Lower lobe of right lung (tissue), 2 donors: Measurements from ENCODE around the gene SLIT1. TPM values are rescaled to one million over a fixed set of nuclear protein-coding genes. Genes with fewer than 3 reads are reported as not detected.

Experiments
- ATAC-seq, 2 donors: fragments of 200-7000 bp; cut with Tn5 transposase; one replicate each; pipeline ENCODE4 v1.9.1; 2020 to 2022; ENCODE audit warnings: mild to moderate bottlenecking in 2 of 2, moderate library complexity in 2 of 2
- DNase-seq: peaks from one replicate; pipeline ENCODE4 v3.0.0-alpha.2; 2020
- H3K27ac ChIP-seq: fragments of 200-600 bp; one replicate; pipeline ENCODE4 v1.8.0; 2022
- H3K27me3 ChIP-seq: fragments of 200-600 bp; one replicate; pipeline ENCODE4 v1.8.0; 2022; ENCODE audit warnings: low read depth
- H3K36me3 ChIP-seq: fragments of 200-600 bp; one replicate; pipeline ENCODE4 v1.8.0; 2022; ENCODE audit warnings: mild to moderate bottlenecking
- H3K4me1 ChIP-seq: fragments of 200-600 bp; one replicate; pipeline ENCODE4 v1.8.0; 2022
- H3K4me3 ChIP-seq: fragments of 200-600 bp; one replicate; pipeline ENCODE4 v1.8.0; 2022; ENCODE audit warnings: mild to moderate bottlenecking
- H3K9me3 ChIP-seq: fragments of 200-600 bp; one replicate; pipeline ENCODE4 v1.8.0; 2022
- CTCF ChIP-seq: fragments of 200-600 bp; IDR thresholded peaks from one replicate; pipeline ENCODE4 v1.8.0; 2022; ENCODE audit warnings: antibody characterized with exemption, mild to moderate bottlenecking
- intact Hi-C: fragments of 100-400 bp; cut with DNase I; formaldehyde crosslinking; loops from one replicate; pipeline ENCODE4 v1.11.0; 2022
- total RNA-seq: library from RNA; stranded (reverse); fragmentation: NEBNext Ultra II Directional; extraction: Animal tissue kit (Norgen Biotek cat#: 25700); gene quantifications from one replicate; pipeline ENCODE4 v1.2.1, GENCODE V29; 2021
- donor health status: DM: no; HTN: yes; CAD: no; lungs with severe emphysema.

The SLIT1 gene
- total RNA-seq, 1 donor from 2014 or later: 0.41 TPM

GRCh38 chr10:97047788-97048187 lies 138.0 kb downstream of the SLIT1 start:
- ATAC-seq (no peak), DNase-seq (no peak)
- intact Hi-C loops: no loop called here

DNA sequence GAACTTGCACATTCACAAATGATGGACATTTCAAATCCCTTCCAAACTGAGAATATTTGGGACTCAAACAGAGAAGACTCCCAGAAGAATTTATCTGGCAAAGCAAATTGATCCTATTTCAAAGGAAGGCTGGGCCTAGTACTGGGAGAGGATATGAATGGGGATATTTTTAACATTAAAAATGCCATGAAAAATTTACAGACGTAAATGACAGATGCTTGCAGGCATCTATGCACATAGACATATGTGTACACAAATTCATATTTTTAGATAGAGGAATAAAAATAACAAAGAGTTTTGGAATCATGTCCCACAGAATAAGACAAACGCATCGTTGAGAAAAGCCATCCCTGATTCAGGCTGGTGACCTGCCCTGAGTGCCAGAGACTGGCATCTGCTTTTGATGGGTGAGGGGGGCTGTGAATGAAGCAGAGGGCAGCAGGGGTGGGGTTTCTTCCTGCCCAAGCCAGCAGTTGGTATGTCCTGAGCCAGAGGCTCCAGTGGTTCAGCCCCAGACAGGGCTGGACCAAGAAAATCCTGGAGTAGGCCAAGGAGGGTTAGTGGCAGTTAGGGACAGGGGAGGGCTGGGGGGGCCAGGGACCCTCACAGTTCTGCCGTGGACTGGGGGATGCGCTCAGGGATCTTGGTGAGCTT lies 138.5 kb downstream of the SLIT1 start:
- H3K27me3 ChIP-seq: peaks cover 5% of the 10 kb centered on the region
- no peak for TF ChIP-seq CTCF
- intact Hi-C loops: no loop called here
- no peak overlapping the region for H3K4me3 ChIP-seq
- ATAC-seq (no peak), DNase-seq (no peak)
- no peaks in the 10 kb centered on the region for H3K4me1 ChIP-seq
- no peak overlapping the region for H3K27ac ChIP-seq
- H3K36me3 ChIP-seq: no peaks in the 10 kb centered on the region
- no peaks in the 10 kb centered on the region for H3K9me3 ChIP-seq

More at GRCh38 chr10:97047788-97048187, 138.0 kb downstream of the SLIT1 start:
- Histone ChIP-seq H3K27ac (no peak overlapping the region), H3K36me3 (no peaks in the 10 kb centered on the region), H3K27me3 (peaks cover 5% of the 10 kb centered on the region), H3K9me3 (no peaks in the 10 kb centered on the region), H3K4me1 (no peaks in the 10 kb centered on the region), H3K4me3 (no peak overlapping the region)
- TF ChIP-seq CTCF: no peak

DNA sequence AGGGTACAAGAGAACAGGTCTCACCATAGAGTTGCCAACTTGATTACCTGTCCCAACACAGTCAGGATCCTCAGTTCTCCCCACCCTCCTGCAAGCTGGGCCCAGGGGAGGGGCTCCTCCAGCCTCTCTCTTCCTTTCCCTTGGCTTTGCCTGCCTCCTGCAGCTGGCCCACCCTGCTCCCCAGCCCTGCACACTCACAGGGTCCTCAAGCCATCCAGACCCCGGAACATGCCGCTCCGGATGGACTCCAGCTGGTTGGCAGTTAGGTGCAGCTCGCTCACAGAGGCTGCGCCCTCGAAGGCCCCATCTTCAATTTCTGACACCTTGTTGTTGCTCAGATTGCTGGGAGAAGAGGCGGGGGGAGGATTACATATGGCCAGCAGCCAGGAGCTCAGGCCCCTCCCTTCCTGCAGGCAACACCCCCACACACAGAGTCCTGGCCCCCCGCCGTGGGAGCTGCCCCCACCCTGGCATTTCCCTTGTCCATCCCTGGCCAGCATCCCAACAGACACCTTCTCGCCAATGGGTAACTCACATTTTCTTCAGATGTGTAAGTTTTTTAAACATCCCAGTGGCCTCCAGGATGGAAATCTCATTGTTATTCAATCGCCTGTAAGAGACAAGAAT lies 139.2 kb downstream of the SLIT1 start:
- ATAC-seq (no peak), DNase-seq (no peak)

GRCh38 chr10:97043563-97043855 lies 142.2 kb downstream of the SLIT1 start:
- intact Hi-C loops: no loop called here
- no peak for ATAC-seq
- no peak for TF ChIP-seq CTCF

More for the DNA sequence above, 139.2 kb downstream of the SLIT1 start:
- H3K27ac ChIP-seq: no peak overlapping the region
- H3K9me3 ChIP-seq: no peaks in the 10 kb centered on the region
- no peak overlapping the region for H3K4me3 ChIP-seq
- H3K4me1 ChIP-seq: no peaks in the 10 kb centered on the region
- no peak for TF ChIP-seq CTCF
- no peaks in the 10 kb centered on the region for H3K36me3 ChIP-seq
- peaks cover 5% of the 10 kb centered on the region for H3K27me3 ChIP-seq
- intact Hi-C loops: no loop called here

GRCh38 chr10:97042716-97043562 lies 142.8 kb downstream of the SLIT1 start:
- intact Hi-C loops: no loop called here
- no peak for TF ChIP-seq CTCF
- Histone ChIP-seq H3K9me3 (no peaks in the 10 kb centered on the region), H3K36me3 (no peaks in the 10 kb centered on the region), H3K4me3 (no peak overlapping the region), H3K27me3 (no peaks in the 10 kb centered on the region), H3K4me1 (peaks cover 4% of the 10 kb centered on the region), H3K27ac (no peak overlapping the region)
- DNase-seq: no peak
- no peak for ATAC-seq

More at GRCh38 chr10:97043563-97043855, 142.2 kb downstream of the SLIT1 start:
- H3K4me1 ChIP-seq: no peaks in the 10 kb centered on the region
- H3K27ac ChIP-seq: no peak overlapping the region
- H3K36me3 ChIP-seq: no peaks in the 10 kb centered on the region
- DNase-seq: no peak
- no peaks in the 10 kb centered on the region for H3K9me3 ChIP-seq
- H3K4me3 ChIP-seq: no peak overlapping the region
- no peaks in the 10 kb centered on the region for H3K27me3 ChIP-seq
